Measurements from ENCODE around the gene MYPOP.

The MYPOP gene

GRCh38 chr19:45882652-45883585, 19.5 kb downstream of the MYPOP start:
- DNase-seq (peak; percentile 82), ATAC-seq (ENCODE audit: insufficient read depth, low read depth) (no peak)
- Histone ChIP-seq H3K9me3 (ENCODE audit: insufficient read depth, low read length, severe bottlenecking) (no peaks in the 10 kb centered on the region), H3K27ac (ENCODE audit: low read length) (no peak overlapping the region), H3K36me3 (ENCODE audit: insufficient read depth, low read length) (peaks cover 28% of the 10 kb centered on the region), H3K4me1 (ENCODE audit: insufficient read depth, low read length) (peaks cover 37% of the 10 kb centered on the region), H3K4me3 (ENCODE audit: low read depth in 1 of 2, low read length in 2 of 2) (peak overlapping the region in 1 of 2 experiments; percentile 12; a peak in 1 of 4 replicates), H2AFZ (ENCODE audit: low read depth, low read length) (no peak overlapping the region), H4K20me1 (ENCODE audit: insufficient read depth, low read length) (peaks cover 44% of the 10 kb centered on the region), H3K9ac (ENCODE audit: low read depth, low read length) (no peak overlapping the region), H3K4me2 (ENCODE audit: insufficient read depth, low read length) (peak overlapping the region; percentile 99), H3K79me2 (ENCODE audit: insufficient read depth, low read length) (peaks cover 31% of the 10 kb centered on the region), H3K27me3 (ENCODE audit: insufficient read depth, low read length, poor library complexity) (no peaks in the 10 kb centered on the region)
- TF ChIP-seq CTCF (IDR thresholded peaks at IDR 0.05; ENCODE audit: borderline replicate concordance, extremely low read depth, low read length, poor library complexity, severe bottlenecking) (peak; percentile 91), EZH2 (IDR thresholded peaks at IDR 0.05; ENCODE audit: borderline replicate concordance, low read depth, low read length, severe bottlenecking) (no peak)

- H3K27ac ChIP-seq (ENCODE audit: low read length): no peak overlapping the region
- peaks cover 29% of the 10 kb centered on the region for H3K79me2 ChIP-seq (ENCODE audit: insufficient read depth, low read length)
- DNase-seq (no peak), ATAC-seq (ENCODE audit: insufficient read depth, low read depth) (no peak)
- no peak overlapping the region for H3K9ac ChIP-seq (ENCODE audit: low read depth, low read length)
- no peaks in the 10 kb centered on the region for H3K9me3 ChIP-seq (ENCODE audit: insufficient read depth, low read length, severe bottlenecking)
- no peaks in the 10 kb centered on the region for H3K27me3 ChIP-seq (ENCODE audit: insufficient read depth, low read length, poor library complexity)
- no peak overlapping the region for H2AFZ ChIP-seq (ENCODE audit: low read depth, low read length)
- TF ChIP-seq EZH2 (IDR thresholded peaks at IDR 0.05; ENCODE audit: borderline replicate concordance, low read depth, low read length, severe bottlenecking): no peak
- TF ChIP-seq CTCF (IDR thresholded peaks at IDR 0.05; ENCODE audit: borderline replicate concordance, extremely low read depth, low read length, poor library complexity, severe bottlenecking): no peak
- H3K36me3 ChIP-seq (ENCODE audit: insufficient read depth, low read length): peaks cover 28% of the 10 kb centered on the region
- H3K4me1 ChIP-seq (ENCODE audit: insufficient read depth, low read length): peaks cover 28% of the 10 kb centered on the region
- H4K20me1 ChIP-seq (ENCODE audit: insufficient read depth, low read length): peaks cover 44% of the 10 kb centered on the region
- H3K4me3 ChIP-seq (ENCODE audit: low read depth in 1 of 2, low read length in 2 of 2): no peak overlapping the region
- H3K4me2 ChIP-seq (ENCODE audit: insufficient read depth, low read length): peak overlapping the region; percentile 22; the same call in 1 of the 2 replicates
Observed at GRCh38 chr19:45881909-45882528, 20.4 kb downstream of the MYPOP start.

GRCh38 chr19:45881082-45881908, 21.1 kb downstream of the MYPOP start:
- Histone ChIP-seq H3K27ac (ENCODE audit: low read length) (no peak overlapping the region), H3K9me3 (ENCODE audit: insufficient read depth, low read length, severe bottlenecking) (no peaks in the 10 kb centered on the region), H3K4me1 (ENCODE audit: insufficient read depth, low read length) (peaks cover 26% of the 10 kb centered on the region), H3K79me2 (ENCODE audit: insufficient read depth, low read length) (peaks cover 27% of the 10 kb centered on the region), H3K9ac (ENCODE audit: low read depth, low read length) (no peak overlapping the region), H3K4me2 (ENCODE audit: insufficient read depth, low read length) (no peak overlapping the region), H2AFZ (ENCODE audit: low read depth, low read length) (no peak overlapping the region), H3K4me3 (ENCODE audit: low read depth in 1 of 2, low read length in 2 of 2) (no peak overlapping the region), H4K20me1 (ENCODE audit: insufficient read depth, low read length) (peaks cover 44% of the 10 kb centered on the region), H3K27me3 (ENCODE audit: insufficient read depth, low read length, poor library complexity) (no peaks in the 10 kb centered on the region), H3K36me3 (ENCODE audit: insufficient read depth, low read length) (peaks cover 28% of the 10 kb centered on the region)
- ATAC-seq (ENCODE audit: insufficient read depth, low read depth): no peak
- TF ChIP-seq CTCF (IDR thresholded peaks at IDR 0.05; ENCODE audit: borderline replicate concordance, extremely low read depth, low read length, poor library complexity, severe bottlenecking) (no peak), EZH2 (IDR thresholded peaks at IDR 0.05; ENCODE audit: borderline replicate concordance, low read depth, low read length, severe bottlenecking) (no peak)
- DNase-seq: no peak

Data from DND-41 (cell line).